OCI-LY1 (cell line): ENCODE data around the gene SLC9A1.

ENCODE experiments used
- H2AFZ ChIP-seq: fragments of 200-600 bp; sonication (generic), shearing (Covaris generic); 2 replicates; pipeline ENCODE4 v1.6.0; 2014; ENCODE audit warnings: antibody characterized with exemption, mild to moderate bottlenecking, low read length
- H3F3A ChIP-seq: fragments of 200-600 bp; sonication (generic), shearing (Covaris generic); 2 replicates; pipeline ENCODE4 v1.6.0; 2014; ENCODE audit warnings: mild to moderate bottlenecking, antibody characterized with exemption, low read length, moderate library complexity; ENCODE audit not compliant: insufficient read depth
- H3K27ac ChIP-seq: fragments of 200-600 bp; sonication (generic); 2 replicates; pipeline ENCODE4 v1.5.1; 2014; ENCODE audit warnings: low read length, mixed run types, mild to moderate bottlenecking, low read depth; ENCODE audit not compliant: poor library complexity, severe bottlenecking
- H3K27me3 ChIP-seq: fragments of 200-600 bp; sonication (generic); 2 replicates; pipeline ENCODE4 v1.6.0; 2014; ENCODE audit warnings: antibody characterized with exemption, mild to moderate bottlenecking, low read length, moderate library complexity; ENCODE audit not compliant: insufficient read depth
- H3K36me3 ChIP-seq: fragments of 200-600 bp; sonication (generic); 2 replicates; pipeline ENCODE4 v1.6.1; 2014; ENCODE audit warnings: mild to moderate bottlenecking, antibody characterized with exemption, low read length, moderate library complexity, mixed read lengths; ENCODE audit not compliant: insufficient read depth
- H3K4me1 ChIP-seq: fragments of 200-600 bp; sonication (generic); 2 replicates; pipeline ENCODE4 v1.5.1; 2014; ENCODE audit warnings: mild to moderate bottlenecking, low read length, moderate library complexity; ENCODE audit not compliant: insufficient read depth, severe bottlenecking
- H3K4me2 ChIP-seq: fragments of 200-600 bp; sonication (generic), shearing (Covaris generic); 2 replicates; pipeline ENCODE4 v1.6.1; 2014; ENCODE audit warnings: low read length
- H3K4me3 ChIP-seq: fragments of 200-600 bp; sonication (generic); 2 replicates; pipeline ENCODE4 v1.5.1; 2014; ENCODE audit warnings: low read length, low read depth, mild to moderate bottlenecking, mixed read lengths; ENCODE audit not compliant: poor library complexity, severe bottlenecking
- H3K79me2 ChIP-seq: fragments of 200-600 bp; shearing (Covaris generic); 2 replicates; pipeline ENCODE4 v1.6.1; 2016; ENCODE audit warnings: mixed run types, low read length, mixed read lengths; ENCODE audit not compliant: insufficient read depth
- H3K9ac ChIP-seq: fragments of 200-600 bp; sonication (generic), shearing (Covaris generic); 2 replicates; pipeline ENCODE4 v1.6.1; 2014; ENCODE audit warnings: mild to moderate bottlenecking, low read length, mixed read lengths
- H3K9me2 ChIP-seq: fragments of 200-600 bp; sonication (generic), shearing (Covaris generic); 2 replicates; pipeline ENCODE4 v1.6.1; 2014; ENCODE audit warnings: low read depth, mild to moderate bottlenecking, low read length, mixed read lengths
- H3K9me3 ChIP-seq: fragments of 200-600 bp; shearing (Covaris generic); 2 replicates; pipeline ENCODE4 v1.6.1; 2014; ENCODE audit warnings: low read length, mixed read lengths
- H4K20me1 ChIP-seq: fragments of 200-600 bp; sonication (generic), shearing (Covaris generic); 2 replicates; pipeline ENCODE4 v1.6.0; 2016; ENCODE audit warnings: mild to moderate bottlenecking, low read length; ENCODE audit not compliant: insufficient read depth
- CTCF ChIP-seq: fragments of 200-600 bp; sonication (generic), shearing (Covaris generic); IDR thresholded peaks from 2 replicates; pipeline ENCODE4 v1.5.1; 2017; ENCODE audit warnings: mild to moderate bottlenecking, antibody characterized with exemption, low read length, moderate library complexity, mixed read lengths
- EZH2 ChIP-seq: fragments of 200-600 bp; sonication (generic), shearing (Covaris generic); IDR thresholded peaks from 2 replicates; pipeline ENCODE4 v1.8.0; 2017; ENCODE audit warnings: borderline replicate concordance, mixed run types, mild to moderate bottlenecking, antibody characterized with exemption, low read length, moderate library complexity, mixed read lengths

The SLC9A1 gene

GRCh38 chr1:27090911-27091310, 64.0 kb downstream of the SLC9A1 start:
- Histone ChIP-seq H3F3A (no peaks in the 10 kb centered on the region), H2AFZ (no peak overlapping the region), H3K79me2 (no peaks in the 10 kb centered on the region), H3K9ac (no peak overlapping the region), H3K4me3 (no peak overlapping the region), H3K4me2 (no peak overlapping the region), H4K20me1 (no peaks in the 10 kb centered on the region), H3K9me3 (no peaks in the 10 kb centered on the region), H3K4me1 (no peaks in the 10 kb centered on the region), H3K27me3 (no peaks in the 10 kb centered on the region), H3K36me3 (no peaks in the 10 kb centered on the region), H3K27ac (no peak overlapping the region), H3K9me2 (no peaks in the 10 kb centered on the region)
- TF ChIP-seq CTCF: no peak
- no peak for TF ChIP-seq EZH2

GRCh38 chr1:27087371-27088220, 67.3 kb downstream of the SLC9A1 start:
- no peak for TF ChIP-seq EZH2
- Histone ChIP-seq H4K20me1 (no peaks in the 10 kb centered on the region), H3K27me3 (no peaks in the 10 kb centered on the region), H3K4me2 (no peak overlapping the region), H3F3A (no peaks in the 10 kb centered on the region), H3K79me2 (no peaks in the 10 kb centered on the region), H3K4me1 (no peaks in the 10 kb centered on the region), H3K27ac (no peak overlapping the region), H3K9me3 (0 out of 2 replicates have a peak, but pooled peaks cover 4% of the 10 kb centered on the region), H2AFZ (no peak overlapping the region), H3K36me3 (no peaks in the 10 kb centered on the region; the same call in 1 of the 2 replicates), H3K9ac (no peak overlapping the region), H3K4me3 (no peak overlapping the region), H3K9me2 (no peaks in the 10 kb centered on the region)

- H4K20me1 ChIP-seq: no peaks in the 10 kb centered on the region
- H3K9me2 ChIP-seq: no peaks in the 10 kb centered on the region
- H3K9me3 ChIP-seq: 0 out of 2 replicates have a peak, but pooled peaks cover 4% of the 10 kb centered on the region
- no peaks in the 10 kb centered on the region for H3F3A ChIP-seq
- TF ChIP-seq EZH2: no peak
- TF ChIP-seq CTCF: no peak
- H3K27ac ChIP-seq: no peak overlapping the region
- no peaks in the 10 kb centered on the region for H3K4me1 ChIP-seq
- no peak overlapping the region for H2AFZ ChIP-seq
- no peaks in the 10 kb centered on the region for H3K79me2 ChIP-seq
- no peak overlapping the region for H3K9ac ChIP-seq
- no peak overlapping the region for H3K4me2 ChIP-seq
- no peaks in the 10 kb centered on the region for H3K27me3 ChIP-seq
- no peak overlapping the region for H3K4me3 ChIP-seq
- no peaks in the 10 kb centered on the region; the same call in 1 of the 2 replicates for H3K36me3 ChIP-seq
These were observed 68.3 kb downstream of the SLC9A1 start for GRCh38 chr1:27086628-27087027.
